Stimulated activated CD8-positive, alpha-beta memory T cell treated with anti-CD3 and anti-CD28 coated beads, Interleukin-4, amount 100 ng/mL, for 48 hours (primary cell): ENCODE data around the gene UBAC1.
"Not testable (repeated sequence)": the region's sequence is repeated elsewhere in the genome, so short reads cannot be mapped to it uniquely, and the experiment has no call there.

Source experiments
- DNase-seq: peaks from one replicate; pipeline ENCODE4 v3.0.0-alpha.2; 2020

Gene UBAC1

DNA sequence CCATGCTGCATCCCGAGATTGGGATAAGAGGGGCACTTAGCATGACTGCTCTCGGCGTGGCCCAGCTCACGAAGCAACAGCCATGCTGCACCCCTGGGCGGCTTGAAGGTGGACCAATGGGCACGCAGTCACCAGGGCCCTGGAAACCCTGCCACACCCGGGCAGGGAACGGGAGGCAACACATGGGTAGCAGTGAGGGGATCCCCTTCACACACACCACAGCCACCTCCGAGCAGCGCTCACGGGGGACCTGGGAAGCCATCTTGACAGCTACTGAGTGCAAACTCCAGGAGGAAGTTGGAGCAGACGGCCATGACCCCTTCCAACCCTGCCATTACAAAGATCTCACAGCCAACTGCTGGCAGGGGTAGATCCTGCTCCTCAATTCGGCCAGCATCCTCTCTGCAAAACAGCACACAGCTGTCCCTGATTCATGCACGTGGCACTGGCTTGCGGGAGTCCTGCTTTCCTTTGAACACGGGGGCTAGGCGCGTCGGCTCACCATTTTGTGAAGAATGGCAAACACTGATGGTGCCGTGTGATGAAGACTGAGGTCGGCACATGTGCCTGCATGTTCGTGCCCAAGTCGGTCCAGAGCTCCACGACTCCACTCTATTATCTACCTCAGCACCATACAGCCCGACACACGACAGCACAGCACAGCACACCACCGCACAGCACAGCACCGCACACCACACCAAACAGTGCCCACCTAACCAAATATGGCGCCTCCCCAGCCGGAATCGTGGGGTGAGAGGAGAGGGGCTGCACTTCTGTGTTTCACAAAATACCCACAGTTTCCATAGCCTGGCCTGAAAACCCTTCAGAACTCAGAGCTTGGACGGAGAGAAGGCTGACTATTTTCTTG, 5.0 kb downstream of the UBAC1 start:
- no peak for DNase-seq

DNA sequence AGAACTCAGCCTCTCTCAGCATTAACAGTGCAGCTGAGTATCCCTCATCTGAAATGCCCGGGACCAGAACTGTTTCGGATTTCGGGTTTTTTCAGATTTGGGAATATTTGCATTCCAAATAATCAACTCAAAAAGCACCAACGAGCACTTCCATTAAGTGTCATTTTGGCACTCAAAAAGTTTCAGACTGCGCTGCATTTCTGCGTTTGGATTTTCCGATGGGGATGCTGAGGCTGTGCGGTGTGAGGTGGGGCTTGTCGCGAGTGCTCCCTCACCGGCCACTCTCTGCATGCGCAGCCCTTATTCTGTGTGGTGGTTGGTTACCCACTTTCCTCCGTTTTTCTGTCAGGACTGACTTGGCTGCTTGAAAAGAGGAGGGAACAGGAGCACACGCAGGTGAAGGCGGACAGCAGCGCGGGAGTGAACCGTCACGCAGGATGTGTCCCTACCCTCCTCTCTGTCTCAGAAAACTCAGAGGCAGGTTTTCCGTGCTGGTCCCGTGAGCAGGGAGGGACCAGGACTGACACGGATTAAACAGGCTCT, 8.4 kb downstream of the UBAC1 start:
- no peak for DNase-seq

DNA sequence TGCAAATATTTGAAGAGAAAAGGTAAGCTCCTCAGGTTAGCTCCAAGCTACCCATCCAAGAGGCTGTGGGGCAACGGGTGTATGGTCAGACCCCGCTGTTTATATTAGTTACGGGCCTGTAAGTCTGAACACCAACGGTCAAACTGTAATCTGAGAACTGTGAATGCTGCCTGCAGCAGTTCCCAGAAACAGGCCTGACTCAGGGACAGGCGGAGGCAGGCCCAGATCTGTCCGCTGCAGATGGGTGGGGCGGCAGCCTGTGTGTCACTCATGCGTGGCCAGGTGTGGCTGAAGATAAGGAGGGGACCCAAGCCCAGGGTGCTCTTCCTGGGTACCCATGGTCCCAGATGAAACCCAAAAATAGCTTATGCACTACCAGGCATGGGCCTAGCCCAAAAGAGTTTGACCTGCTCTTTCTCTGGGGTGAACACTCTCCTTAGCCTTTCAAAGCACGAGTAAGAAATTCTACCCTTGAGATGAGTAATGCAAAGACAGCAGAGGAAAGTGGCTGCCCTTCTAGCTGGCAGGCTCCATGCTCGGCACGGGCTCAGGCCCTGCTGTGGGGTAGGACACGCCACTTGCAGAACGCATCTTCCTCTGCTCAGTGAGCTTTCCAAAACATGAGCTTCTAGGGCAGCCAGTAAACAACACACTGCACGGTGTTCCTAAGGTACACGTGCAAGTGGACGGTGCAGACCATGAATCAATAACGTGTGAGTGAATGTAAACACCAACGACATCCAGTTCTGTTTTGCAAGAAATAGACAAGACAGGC, 9.1 kb downstream of the UBAC1 start:
- DNase-seq, result no peak

DNA sequence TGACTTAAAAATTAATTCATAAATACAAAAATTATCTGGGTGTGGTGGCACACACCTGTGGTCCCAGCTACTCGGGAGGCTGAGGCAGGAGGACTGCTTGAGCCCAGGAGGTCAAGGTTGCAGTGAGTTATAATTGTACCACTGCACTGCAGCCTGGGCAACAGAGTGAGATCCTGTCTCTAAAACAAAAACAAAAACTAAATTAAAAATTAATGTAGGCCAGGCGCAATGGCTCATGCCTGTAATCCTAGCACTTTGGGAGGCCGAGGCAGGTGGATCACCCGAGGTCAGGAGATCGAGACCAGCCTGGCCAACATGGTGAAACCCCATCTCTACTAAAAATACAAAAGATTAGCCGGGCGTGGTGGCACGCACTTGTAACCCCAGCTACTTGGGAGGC, 9.9 kb downstream of the UBAC1 start:
- DNase-seq, result not testable (repeated sequence)

DNA sequence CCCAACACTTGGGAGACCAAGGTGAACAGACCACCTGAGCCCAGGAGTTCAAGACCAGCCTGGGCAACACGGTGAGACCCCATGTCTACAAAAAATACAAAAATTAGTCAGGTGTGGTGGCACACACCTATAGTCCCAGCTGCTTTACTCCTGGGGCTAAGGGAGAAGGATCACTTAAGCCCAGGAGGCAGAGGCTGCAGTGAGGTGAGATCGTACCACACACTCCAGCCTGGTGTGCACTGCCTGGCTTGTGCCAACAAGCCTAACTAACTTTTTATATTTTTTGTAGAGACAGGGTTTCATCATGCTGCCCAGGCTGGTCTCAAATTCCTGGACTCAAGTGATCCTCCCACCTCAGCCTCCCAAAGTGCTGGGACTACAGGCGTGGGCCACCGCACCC, 10.3 kb downstream of the UBAC1 start:
- DNase-seq, result not testable (repeated sequence)

DNA sequence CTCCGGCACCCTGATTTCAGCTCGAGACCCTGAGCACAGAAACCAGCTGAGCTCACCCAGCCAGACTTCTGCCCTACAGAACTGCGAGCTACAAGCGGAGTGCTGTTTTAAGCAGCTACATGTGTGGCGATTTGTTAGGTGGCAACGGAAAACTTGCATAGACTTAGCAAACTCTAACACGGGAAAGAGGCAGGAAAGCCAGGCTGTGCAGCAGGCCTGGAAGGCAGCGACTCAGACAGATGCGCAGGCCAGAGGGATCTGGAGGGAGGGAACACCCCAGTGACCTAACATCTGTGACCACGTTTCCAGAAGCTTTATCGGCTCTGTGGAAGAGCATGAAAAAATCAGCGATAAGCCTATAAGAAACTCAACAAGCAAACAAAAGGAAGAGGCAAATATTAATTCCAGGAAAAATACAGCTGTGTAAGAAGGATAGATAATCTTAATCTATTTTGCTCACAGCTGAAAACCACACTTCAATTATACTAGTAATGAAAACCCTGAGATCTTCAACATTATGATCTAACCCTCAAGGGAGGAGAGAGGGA, 11.0 kb downstream of the UBAC1 start:
- DNase-seq, result no peak

DNA sequence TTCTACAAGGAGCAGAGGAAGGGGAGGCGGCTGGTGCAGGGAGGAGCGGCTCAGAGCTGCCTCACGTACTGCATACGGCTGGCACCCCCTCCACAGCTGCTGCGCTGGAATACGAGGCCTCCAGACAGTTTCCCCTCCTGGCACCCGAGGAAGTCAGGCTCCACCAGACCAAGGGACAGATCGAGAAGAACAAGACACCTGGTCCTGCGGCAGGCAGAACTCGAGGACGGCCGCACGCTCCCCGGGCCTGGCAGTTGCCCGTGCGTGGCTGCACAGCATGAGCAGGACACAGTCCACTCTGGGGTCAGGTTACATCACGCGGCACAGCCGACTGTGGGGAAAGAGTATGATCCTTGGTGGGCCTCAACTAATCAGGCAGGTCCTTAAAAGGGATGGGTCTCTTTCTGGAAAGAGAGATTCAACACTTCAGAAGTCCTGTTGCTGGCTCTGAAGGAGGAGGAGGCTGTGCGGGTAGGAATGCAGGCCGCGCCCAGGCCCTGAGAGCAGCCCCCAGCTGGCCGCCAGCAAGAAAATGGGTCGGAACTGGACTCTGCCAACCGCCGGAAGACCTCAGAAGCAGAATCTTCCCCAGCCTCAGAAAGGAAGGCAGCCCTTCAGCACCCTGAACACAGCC, 11.6 kb downstream of the UBAC1 start:
- no peak for DNase-seq

DNA sequence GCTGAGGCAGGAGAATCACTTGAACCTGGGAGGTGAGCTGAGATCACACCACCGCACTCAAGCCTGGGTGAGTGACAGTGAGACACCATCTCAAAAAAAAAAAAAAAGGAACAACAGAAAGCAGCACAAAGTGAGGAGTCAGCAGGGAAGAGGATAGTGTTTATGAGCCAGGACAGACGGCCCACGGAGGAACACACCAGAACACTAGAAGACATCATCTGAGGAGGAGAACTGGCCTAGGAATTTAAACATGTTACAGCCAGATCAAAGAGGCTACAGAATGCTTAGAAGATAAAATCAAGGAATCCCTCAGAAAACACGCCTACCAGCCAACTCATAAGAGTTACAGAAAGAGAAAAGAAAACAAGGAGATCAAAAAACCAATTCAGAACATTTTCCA, 12.2 kb downstream of the UBAC1 start:
- DNase-seq, result no peak

DNA sequence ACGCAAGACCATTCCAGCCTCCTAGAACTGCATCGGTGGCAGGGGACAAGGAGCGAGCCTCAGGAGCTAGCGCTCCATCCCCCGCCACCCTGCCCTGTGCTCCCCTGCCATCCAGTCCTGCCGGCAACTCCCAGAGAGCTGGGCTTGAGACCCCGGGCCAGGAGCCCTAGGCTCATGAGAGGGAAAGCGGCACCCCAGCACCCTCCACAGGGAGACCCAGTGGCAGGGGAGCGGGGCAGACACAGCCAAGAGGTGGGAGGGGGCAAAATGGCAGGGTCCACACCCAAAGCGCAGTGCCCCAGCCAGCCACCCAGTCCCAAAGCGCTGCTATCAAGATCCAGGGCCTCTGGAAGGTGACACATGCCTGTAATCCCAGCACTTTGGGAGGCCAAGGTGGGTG, 12.7 kb downstream of the UBAC1 start:
- DNase-seq, result no peak

DNA sequence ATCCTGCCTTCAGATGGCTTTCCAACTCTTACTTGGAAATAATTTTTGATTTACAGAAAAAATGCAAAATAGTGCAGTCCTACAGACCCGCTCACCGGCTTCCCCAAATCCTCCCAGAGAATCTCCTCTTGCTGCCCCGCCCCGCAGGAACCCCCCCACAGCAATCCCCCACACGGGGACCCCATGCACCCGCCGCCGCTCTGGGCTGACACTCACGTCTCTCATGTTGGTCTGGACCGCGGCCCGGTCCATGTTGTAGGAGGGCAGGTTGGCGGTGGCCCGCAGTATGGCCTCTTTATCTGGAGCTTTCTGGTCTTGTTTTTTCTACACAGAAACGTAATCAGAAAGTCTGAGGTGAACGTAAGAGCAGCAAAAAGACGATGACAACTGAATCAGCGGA, 13.6 kb downstream of the UBAC1 start:
- DNase-seq, result no peak

DNA sequence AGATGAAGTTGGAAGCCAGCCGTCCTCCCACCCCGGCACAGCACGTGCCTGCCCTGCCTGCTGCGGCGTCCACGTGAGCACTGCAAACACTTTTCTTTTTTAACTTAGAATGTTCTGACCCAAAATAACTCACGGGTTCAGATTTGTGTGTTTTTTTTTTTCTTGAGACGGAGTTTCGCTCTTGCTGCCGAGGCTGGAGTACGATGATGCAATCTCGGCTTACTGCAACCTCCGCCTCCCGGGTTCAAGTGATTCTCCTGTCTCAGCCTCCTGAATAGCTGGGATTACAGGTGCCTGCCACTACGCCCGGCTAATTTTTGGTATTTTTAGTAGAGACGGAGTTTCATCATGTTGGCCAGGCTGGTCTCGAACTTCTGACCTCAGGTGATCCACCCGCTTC, 14.1 kb downstream of the UBAC1 start:
- not testable (repeated sequence) for DNase-seq

DNA sequence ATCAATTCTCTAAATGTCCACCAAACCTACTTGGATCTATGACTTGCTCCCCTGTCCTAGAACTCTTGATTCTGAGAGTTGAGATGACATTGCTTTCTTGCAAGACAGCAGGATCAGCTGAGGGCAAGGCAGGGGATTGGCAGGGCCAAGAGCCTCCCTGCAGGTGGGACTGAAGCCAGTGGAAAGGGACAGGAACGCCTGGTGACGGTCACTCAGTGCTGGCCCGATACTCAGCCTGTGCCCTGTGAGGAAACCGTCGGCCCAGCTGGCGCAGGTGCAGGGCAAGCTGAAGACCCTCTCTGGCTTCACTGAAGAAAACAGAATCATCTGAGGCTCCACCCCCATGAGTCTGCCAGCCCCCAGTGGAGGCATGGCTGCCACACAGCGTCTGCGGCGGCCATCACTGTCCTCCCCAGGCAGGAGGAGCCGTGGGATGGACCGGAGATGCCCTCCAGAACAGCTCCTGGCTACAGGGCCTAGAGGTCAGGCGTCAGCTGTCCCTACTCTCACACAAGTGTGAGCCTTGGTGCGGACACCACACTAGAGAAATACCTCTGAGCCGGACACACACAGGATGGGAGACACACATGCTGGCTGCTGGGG, 14.7 kb downstream of the UBAC1 start:
- DNase-seq, result no peak

DNA sequence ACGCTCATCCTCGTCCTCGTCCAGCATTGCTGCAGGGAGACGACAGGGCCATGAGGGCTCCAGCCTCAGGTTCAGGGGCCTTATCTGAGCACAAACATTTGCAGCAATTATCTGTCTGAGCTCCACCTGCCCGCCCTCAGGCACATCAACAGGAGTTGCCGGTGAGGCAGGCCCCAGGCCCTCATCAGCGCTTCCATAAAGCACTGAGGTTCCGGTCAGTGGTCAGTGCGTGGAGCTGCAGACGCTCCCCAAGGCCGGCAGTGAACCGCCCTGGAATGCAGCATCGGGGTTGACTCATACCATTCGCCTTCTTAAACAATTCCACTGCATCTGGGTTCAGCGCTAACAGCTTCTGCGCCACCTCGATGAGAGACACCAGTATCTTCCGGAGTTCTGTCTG, 15.2 kb downstream of the UBAC1 start:
- DNase-seq, result no peak

DNA sequence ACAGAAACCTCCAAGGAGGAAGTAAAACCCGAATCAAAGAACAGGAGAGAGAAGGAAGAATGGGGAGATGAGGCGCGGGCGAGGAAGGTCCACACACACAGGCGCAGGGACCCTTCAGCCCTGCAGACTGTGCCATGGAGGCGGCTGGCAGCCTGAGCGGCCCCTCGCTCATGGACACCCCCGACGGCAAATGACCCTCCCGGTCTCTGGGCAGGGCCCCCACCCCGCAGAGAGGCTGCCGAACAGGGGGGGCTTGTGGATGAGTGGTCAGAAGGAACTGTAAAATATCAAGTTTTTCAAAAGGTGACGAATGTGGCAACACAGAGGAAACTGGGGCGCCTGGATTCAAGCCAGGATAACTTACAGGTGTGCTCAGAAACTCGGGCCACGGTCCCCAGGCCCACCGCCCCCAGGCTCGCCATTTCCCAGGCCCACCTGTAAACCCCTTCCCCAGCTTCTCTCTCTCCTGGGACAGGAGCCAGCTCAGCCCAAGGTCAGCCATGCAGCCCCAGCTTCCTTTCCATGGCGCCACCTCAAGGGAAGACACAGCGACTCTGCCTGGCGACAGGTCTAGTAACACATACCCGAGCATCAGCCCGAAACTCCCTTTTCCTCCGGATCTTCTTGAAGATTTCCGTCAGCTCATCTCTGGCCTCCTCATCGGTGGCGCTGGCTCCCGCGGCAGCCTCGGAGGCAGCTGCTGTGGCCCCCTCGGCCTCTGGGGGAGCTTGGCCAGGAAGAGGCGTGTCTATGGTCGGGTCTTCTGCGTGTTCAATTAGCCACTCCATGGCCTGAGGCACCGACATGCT, 16.5 kb downstream of the UBAC1 start:
- no peak for DNase-seq

DNA sequence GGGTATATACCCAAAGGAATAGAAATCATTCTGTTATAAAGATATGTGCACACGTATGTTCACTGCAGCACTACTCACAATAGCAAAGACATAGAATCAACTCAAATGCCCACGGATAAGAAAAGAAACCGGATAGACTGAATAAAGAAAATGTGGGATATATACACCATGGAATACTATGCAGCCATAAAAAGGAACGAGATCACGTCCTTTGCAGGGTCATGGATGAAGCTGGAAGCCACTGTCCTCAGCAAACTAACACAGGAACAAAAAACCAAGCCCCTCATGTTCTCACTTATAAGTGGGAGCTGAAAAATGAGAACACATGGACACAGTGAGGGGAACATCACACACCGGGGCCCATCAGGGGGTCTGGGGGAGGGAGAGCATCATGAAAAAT, 17.6 kb downstream of the UBAC1 start:
- DNase-seq, result not testable (repeated sequence)

DNA sequence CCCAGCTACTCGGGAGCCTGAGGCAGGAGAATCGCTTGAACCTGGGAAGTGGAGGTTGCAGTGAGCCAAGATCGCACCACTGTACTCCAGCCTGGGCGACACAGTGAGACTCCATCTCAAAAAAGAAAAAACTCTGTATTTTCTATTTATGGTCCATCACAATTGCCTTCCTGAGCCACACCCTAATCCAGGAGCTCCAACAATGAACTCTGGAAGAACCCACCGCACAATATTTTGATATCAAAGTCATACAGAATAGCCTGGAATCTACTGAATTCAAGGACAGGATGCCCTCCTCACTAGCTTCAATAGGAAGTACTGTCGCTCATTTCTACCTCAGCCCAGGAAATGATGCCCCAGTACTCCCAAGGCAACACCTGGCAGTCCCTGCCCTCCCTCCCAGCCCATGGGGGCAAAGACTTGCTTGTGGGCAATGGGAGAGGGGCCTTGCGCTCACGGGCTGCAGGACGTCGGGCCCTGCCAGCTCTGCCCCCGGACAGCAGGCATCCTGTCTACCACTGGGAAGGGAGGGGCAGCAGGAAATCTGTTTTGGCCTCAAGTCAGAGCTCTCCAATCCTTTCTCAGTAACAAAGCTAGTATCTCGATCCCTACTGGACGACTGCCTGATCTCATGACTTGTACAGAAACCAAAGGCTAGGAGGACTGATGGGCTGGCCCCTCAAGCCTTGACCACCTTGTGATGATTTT, 19.7 kb downstream of the UBAC1 start:
- no peak for DNase-seq

DNA sequence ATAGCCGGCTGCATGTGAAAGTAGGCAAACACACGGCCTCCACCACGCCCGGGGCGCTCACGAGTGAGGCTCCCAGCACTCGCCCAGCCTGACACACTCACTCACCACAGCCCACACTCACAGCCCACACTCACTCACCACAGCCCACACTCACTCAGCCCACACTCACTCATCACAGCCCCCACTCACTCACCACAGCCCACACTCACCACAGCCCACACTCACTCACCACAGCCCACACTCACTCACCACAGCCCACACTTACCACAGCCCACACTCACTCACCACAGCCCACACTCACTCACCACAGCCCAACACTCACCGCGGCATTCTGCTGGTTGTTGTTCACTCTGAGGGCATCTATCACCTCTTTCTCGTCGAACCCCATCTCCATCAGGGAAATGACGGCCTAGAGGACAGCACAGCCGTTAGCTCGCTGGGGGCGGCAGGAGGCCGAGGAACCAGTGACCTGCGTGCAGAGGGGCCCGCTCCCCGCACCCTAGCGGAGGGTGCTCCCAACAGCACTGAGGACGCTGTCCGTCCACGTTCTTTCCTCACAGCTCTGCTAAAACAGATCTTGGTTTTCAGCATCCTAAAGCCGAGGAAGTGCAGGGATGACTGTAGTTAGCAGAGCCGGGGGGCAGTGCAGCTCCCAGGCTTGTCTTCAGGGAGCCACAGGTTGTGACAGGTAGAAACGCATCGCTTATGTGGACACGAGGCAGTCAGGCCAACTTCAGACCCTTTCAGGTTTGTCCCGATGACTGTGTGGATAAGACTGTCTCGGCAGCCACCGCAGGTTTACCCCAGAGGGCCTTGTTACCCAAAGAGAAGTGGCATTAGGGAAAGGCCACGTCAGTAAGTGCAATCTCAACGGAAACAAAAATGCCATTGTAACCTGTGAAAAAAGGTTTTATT, 21.6 kb downstream of the UBAC1 start:
- peak; percentile 81 for DNase-seq

DNA sequence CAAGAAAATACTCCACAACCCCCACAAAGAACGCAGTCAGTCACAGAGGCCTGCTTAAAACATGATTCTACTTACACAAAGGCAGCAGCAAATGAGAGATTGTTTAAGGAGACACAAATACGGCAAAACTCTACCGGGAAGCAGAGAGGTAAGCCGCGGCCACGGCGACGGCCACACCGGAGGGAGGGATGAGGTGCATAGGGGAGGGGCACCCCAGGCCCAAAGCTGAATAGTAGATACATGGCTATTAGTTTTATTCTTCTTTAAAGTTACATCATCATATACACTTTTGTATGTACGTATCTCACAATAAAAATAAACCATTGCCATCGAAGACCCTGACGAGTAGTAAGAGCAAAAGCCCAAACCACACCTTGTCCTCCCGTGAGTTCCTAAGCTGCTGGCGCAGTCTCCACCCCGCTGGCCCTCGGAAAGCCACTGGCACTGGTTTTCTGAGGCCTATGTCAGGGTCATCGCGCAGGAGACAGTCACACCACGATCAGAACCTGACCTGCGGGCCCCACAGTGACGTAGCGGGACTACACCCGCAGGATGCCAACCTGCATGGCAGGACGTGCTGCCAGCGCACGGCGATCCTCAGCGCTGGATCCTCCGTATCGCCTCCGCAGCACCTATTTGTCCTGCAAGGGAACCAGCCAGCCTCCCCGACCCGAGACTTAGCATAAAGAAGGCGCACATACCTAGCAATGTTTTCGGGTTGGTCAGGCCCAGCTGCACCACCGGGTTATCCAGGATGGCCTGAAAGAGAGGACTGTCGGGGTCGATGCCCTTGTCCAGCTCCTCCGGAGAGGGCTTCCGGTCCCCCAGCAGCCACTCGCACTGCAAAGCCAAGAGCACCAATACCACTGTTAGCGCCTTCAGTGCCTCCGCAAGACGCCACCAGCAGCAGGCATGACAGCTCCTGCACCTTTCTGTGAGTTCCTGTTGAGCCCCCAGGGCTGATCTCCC, 23.4 kb downstream of the UBAC1 start:
- no peak for DNase-seq

DNA sequence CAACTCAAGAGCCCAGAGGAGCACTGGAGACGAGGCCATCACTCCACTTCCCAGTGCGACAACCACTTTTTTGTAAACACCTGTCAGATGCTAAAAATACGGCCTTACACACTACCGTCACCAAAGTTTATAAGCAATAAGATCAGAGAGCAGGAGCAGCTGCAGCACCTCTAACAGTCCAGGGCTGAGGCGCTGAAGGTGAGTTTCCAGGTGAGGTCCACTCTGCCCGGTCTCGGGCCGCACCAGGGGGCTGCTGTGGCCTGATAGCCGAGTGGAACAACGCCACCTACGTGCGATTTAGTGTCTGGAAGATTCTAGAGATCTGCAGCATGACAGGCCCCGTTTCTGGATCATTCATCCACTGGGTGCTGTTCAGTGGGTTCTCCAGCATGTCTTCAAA, 28.1 kb downstream of the UBAC1 start:
- DNase-seq, result no peak
